Measurements from ENCODE around the gene RGS16.

RGS16 gene

GRCh38 chr1:182567629-182568028 lies 36.6 kb downstream of the RGS16 start:
- H3K4me3 ChIP-seq (ENCODE audit: low read length) = no peak overlapping the region
- TF ChIP-seq ZNF274 (IDR thresholded peaks at IDR 0.05; ENCODE audit: low read depth, low read length) = no peak

GRCh38 chr1:182565537-182565936 lies 38.7 kb downstream of the RGS16 start:
- TF ChIP-seq ZNF274 (IDR thresholded peaks at IDR 0.05; ENCODE audit: low read depth, low read length) = no peak
- no peak overlapping the region for H3K4me3 ChIP-seq (ENCODE audit: low read length)

- no peak overlapping the region for H3K4me3 ChIP-seq (ENCODE audit: low read length)
- no peak for TF ChIP-seq ZNF274 (IDR thresholded peaks at IDR 0.05; ENCODE audit: low read depth, low read length)
Observed at GRCh38 chr1:182564406-182565004, 39.7 kb downstream of the RGS16 start.

GRCh38 chr1:182563095-182563494 lies 41.1 kb downstream of the RGS16 start:
- TF ChIP-seq ZNF274 (IDR thresholded peaks at IDR 0.05; ENCODE audit: low read depth, low read length) = no peak
- H3K4me3 ChIP-seq (ENCODE audit: low read length) = no peak overlapping the region

- no peak overlapping the region for H3K4me3 ChIP-seq (ENCODE audit: low read length)
- no peak for TF ChIP-seq ZNF274 (IDR thresholded peaks at IDR 0.05; ENCODE audit: low read depth, low read length)
Observed at GRCh38 chr1:182561456-182561855, 42.7 kb downstream of the RGS16 start.

- TF ChIP-seq ZNF274 (IDR thresholded peaks at IDR 0.05; ENCODE audit: low read depth, low read length) = no peak
- no peak overlapping the region for H3K4me3 ChIP-seq (ENCODE audit: low read length)
Observed at GRCh38 chr1:182560392-182560984, 43.7 kb downstream of the RGS16 start.

- TF ChIP-seq ZNF274 (IDR thresholded peaks at IDR 0.05; ENCODE audit: low read depth, low read length) = no peak
- no peak overlapping the region for H3K4me3 ChIP-seq (ENCODE audit: low read length)
Observed at GRCh38 chr1:182556279-182556678, 47.9 kb downstream of the RGS16 start.

GRCh38 chr1:182555493-182555892 lies 48.7 kb downstream of the RGS16 start:
- H3K4me3 ChIP-seq (ENCODE audit: low read length) = no peak overlapping the region
- TF ChIP-seq ZNF274 (IDR thresholded peaks at IDR 0.05; ENCODE audit: low read depth, low read length) = no peak

GRCh38 chr1:182552527-182552926 lies 51.7 kb downstream of the RGS16 start:
- H3K4me3 ChIP-seq (ENCODE audit: low read length) = no peak overlapping the region
- no peak for TF ChIP-seq ZNF274 (IDR thresholded peaks at IDR 0.05; ENCODE audit: low read depth, low read length)

- H3K4me3 ChIP-seq (ENCODE audit: low read length) = no peak overlapping the region
- TF ChIP-seq ZNF274 (IDR thresholded peaks at IDR 0.05; ENCODE audit: low read depth, low read length) = no peak
Observed at GRCh38 chr1:182549811-182550210, 54.4 kb downstream of the RGS16 start.

GRCh38 chr1:182549346-182549745 lies 54.8 kb downstream of the RGS16 start:
- no peak for TF ChIP-seq ZNF274 (IDR thresholded peaks at IDR 0.05; ENCODE audit: low read depth, low read length)
- H3K4me3 ChIP-seq (ENCODE audit: low read length) = no peak overlapping the region
